T-helper 2 cell (primary cell): ENCODE measurements around the gene ATP13A1.
A peak's percentile ranks its signal among the peaks of the same experiment; 100 is the strongest.

ENCODE experiments used
- DNase-seq, 5 experiments: peaks; one replicate each; pipeline versions ENCODE4 v3.0.0 to v3.0.0-alpha.2; 2012 to 2022

Gene ATP13A1

DNA sequence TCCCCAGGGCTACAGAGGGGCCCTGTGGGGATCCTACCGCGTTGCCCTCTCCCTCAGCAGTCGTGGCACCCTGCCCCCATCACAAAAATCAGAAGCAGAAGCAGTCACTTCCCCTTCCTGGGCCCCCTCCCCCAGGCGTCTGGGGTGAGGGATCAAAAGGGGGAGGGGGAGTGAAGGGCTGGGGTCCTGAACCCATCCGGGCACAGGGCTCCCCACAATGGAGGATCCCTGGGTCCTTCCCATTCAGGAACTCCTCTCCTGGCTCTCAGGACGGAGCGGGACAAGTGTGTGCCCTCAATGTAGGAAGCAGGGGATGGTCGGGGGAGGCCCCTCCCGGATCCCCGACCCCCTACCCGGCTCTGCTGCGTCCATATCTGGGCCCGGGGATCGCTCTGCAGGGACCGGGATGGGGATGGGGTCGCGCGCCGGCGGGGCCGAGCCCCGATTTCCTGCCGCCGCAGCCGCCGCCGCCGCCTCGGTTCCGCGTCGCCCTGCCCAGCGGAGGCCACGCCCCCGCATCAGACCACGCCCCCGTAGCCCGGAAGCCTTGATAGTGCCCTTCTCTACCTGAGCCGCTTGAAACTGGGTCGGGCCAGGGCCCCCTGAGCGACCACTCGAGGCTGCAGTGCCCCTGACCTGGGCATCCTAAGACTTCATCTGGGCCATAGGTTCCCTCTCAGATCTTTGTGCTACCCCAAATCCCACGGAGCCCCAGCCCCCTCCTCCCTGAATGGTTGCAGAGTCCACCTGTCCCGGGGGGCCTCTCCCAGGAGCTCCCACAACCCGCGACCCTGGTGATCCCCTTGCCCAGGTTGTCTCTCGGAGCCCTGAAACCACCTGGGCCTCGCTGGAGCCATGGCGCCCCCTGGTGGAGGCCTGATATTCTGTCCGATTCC is 20.1 kb downstream of the ATP13A1 start, which contains the start of gene GMIP:
Gene GMIP (minus strand): TSS at position 500 of the 896 bp plus-strand sequence. CDS start 128 bp downstream, at position 372.
- DNase-seq: peak; percentile 72 to 90 (median 83)

DNA sequence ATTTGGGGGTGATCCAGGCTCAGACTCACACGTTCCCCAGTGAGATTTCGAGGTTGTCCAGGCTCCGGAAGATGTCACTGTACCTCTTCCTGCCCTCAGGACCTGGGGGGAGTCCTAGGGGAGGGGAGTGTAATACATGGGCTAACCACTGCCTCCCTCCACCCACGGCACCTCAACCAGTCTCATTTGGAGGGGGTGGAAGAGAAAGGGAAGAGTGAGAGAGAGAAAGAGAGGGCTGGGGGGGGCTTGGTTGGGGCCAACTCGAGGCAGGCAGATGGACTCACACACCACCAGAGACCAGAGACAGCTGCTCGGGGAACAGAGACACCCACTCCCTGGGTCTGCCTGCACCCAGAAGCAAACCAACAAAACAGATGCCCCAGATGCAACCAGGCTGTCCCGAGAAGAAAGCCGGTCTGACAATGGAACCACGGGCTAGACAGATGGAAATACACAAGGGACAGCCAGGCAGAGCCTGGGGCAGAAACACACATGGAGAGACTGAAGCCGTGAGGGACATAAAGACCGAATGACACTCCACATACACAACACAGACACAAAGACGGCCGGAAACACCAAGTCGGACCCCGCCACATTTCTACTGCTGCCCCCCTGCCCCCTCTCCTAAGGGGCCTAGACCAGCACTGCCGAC is 20.8 kb downstream of the ATP13A1 start:
- DNase-seq: peak in 2 of 5 experiments; percentile 59 to 72

DNA sequence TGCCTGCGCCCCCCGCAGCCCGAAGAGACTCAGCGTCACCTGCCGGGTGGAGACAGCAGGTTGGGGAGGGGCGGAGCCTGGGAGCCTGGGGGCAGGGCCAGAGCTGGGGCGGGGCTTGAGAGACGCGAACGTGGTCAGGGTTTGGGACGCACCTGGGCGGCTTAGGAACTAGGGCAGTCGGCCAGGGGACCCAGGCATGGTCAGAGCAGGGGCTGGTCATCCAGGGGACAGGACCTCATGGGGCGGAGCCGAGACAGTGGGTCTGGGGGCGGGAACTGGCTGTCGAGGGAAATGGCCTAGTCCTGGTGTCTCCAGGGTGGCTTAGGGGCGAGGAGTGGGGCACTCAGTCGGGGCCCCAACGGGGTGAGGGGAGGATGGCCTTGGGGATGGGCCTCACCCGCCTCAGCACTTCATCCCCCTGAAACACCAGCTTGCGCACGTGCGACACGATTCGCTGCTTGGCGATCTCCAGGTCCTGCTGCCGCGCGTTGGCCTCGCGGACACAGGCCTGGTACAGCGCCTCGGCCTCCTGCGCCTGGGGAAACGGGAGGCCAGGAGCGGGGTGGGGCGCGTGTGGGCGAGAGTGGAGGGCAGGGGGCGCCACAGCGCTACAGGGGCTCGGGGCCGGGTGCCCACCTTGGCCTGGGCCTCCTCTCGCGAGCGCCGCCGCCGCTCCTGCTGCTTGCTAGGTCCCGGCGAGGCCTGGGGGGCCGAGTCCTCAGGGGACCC is 25.8 kb downstream of the ATP13A1 start:
- no peak for DNase-seq

DNA sequence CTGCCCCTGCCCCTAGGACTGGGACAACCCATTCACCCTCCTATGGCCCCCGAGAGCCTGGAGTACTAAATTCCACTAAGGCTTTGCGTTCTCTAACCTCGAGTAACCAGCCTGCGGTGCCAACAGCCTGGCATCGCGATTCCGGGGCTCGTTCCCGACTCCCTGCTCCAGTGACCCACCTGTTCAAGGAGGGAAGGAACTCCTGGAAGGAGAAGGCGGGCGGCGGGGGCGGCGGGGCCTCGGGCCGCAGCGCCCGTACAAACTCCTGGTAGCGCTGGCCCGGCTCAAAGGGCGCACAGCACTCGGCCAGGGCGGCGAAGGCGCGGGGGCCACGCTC is 26.3 kb downstream of the ATP13A1 start:
- no peak for DNase-seq

DNA sequence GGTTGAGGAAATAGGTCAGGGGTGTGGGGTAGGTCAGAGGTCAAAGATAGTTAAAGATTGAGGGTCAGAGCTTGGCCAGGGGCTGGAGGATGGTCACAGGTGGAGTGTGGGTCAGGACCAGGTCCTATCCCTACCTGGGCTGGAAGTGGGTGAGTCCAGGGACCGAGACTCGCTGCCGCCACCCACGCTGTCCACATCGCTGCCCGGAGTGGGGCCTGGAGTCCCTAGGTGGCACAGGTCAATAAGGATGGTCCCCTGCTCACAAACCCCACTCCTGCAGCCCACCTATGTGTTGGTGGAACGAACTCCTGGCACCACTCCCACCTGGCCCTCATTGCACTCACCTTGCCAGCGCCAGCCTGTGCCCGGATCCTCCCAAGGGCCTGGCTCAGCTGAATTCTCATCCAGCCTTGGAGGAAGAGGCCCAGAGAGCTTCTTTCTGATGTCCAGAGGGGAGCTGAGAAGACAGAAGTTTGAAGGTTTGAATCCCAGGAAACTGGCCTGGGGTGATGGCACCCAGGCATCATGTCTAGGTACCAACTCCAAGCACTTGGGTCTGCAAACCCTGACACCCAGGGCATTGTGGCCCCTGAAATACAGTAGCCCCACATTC is 26.8 kb downstream of the ATP13A1 start:
- DNase-seq: no peak

DNA sequence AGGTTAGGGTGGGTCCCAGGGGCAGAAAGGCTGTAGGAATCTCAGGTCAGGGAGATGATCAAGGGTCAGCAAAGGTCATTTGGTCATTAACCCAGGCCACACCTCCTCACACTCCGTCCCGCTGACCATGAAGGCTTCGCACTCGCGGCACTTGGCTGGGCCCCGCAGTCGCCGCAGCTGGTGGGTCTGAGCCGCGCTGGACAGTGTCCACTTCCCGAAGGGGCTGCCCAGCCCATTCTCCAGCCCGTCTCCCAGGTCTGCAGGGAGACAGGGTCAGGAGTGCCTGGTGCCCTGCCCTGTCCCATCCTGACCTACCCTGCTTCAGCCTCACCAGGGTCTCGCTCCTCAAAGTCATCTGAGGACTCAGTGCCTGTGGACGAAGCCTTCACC is 28.2 kb downstream of the ATP13A1 start:
- DNase-seq: no peak

DNA sequence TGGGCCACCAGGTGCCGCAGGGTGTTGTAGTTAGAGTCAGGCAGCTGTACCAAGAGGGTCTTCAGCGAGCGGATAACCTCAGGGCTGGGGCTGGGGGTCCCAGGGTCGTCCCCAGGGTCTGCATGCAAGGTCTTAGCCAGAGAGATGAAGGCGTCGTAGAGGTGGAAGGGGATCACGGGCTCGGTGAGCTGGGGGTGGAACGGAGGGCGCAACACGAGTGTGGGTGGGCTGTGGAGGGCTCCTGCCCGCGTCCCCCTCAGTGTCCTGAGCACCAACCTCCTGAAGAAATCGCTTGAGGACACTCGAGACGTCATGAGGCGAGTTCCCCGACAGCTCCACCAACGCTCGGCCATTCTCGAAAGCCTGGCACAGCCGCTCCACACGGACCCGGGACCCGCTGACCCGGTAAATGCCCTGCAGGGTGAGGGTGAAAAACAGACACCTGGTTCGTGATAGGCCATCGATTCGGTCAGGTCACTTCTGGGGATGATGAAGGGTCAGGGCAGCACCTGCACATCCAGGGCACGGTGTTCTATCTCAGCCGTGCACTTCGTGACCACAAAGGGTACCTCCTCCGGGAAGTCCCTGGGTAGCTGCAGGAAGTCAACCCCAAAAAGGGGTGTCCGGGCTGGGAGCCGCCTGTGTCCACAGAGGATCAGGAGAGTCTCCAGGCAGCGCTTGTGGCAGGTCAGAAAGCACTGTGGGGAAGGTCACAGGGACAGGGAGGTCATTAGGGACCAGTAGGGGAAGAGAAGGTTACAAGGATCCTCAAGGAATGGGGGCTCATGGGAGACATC is 28.8 kb downstream of the ATP13A1 start:
- DNase-seq: no peak

DNA sequence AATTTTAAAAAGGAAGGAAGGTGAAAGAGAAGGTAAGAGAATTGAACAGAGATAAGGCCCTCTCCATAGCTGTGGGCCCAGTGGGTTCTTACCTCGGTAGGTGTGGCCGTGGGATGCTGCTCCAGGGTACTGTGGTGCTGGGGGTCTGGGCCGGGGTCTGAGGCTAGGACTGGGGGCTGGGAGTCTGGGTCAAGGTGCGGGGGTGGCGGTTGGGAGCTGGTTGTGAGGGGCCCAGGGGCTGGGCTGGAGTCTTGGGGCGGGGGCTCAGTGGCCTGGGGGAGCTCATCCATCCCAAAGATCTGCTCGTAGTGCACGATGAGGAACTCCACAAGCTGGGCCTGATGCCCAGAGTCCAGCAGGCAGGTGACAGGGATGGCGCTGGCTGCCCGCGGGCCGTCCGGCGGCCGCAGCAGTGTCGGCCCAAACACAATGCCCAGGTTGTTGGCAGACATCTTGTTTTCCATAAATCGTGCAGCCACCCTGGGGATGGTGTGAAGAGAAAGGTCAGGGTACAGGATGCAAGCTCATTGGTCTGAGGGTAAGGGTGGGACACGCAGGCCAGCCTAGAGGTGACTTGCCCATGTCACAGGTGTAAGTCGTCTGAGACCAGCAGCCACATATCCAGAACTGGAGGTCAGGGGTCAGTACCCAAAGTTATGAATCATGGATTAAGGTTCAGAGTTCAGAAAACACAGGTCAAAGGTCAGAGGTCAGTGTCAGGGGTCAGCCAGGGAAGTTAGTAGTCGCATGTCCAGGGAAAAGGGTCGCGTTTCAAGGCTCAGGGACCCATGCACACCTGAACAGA is 29.6 kb downstream of the ATP13A1 start:
- DNase-seq: no peak

DNA sequence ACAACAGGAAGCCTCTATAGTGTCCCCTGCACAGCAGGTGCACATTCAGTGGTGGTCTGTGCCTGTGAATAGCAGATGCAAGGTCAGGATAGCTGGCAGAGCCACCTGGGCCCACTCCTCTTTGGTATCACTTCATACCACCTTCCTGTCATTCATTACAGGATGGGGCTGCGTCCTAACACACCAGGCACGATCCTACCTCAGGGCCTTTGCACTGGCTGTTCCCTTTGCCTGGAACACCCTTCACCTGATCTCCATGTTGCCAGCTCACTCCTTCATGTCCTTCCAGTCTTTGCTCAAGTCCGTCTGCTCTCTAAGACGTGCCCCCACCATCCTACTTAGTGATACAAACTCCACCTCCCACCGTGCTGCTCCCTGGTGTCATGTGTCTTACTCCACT is 30.8 kb downstream of the ATP13A1 start:
- no peak for DNase-seq

DNA sequence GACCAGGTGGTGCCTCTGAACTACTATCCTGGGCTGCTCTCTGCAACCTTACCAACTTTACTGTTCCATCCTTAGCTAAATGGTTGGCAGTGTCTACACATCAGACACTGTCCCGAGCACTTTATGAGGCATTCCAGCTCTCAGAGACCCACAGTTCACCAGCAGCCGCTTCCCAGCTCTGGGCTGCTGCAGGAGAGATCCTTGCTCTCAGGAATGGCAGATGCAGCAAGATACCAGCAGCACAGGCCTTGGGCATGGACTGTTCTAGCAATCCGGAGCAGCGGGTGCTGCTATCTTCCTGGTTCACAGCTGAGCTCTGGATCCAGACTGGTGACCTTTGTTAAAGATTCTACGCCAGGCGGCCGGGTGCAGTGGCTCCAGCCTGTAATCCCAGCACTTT is 32.1 kb downstream of the ATP13A1 start:
- no peak for DNase-seq

DNA sequence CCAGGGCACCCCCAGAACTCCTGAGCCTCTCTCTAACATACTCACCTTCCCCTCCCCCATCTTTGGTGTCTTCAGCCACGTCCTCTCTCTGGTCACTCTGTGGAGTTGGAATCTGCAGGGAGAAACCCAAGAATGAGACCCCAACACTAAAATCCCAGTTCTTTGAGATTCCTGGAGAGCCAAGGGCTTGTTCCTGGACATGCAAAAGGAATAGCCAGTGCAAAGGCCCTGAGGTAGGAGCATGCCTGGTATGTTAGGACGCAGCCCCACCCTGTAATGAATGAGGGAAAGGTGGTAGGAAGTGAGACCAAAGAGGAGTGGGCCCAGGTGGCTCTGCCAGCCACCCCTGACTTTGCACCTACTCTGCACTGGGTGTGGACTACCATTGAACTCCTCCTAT is 33.0 kb downstream of the ATP13A1 start:
- DNase-seq: no peak

DNA sequence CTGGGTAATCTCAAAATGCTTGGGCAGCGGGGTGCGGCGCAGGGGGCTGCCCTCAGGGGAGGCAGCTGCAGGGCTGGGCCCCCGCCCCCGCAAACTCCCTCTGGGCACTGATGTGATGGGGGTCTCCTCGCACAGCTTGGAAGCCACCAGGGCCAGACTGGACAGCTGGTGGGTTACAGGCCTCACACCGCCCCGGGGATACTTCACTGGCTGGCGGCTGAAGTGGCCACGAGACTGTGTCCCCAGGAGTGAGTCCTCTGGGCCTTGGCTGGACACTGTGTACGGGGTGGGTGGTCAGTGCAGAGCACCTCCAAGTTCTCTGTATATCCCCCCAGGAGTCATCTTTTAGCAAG is 33.4 kb downstream of the ATP13A1 start:
- no peak for DNase-seq

DNA sequence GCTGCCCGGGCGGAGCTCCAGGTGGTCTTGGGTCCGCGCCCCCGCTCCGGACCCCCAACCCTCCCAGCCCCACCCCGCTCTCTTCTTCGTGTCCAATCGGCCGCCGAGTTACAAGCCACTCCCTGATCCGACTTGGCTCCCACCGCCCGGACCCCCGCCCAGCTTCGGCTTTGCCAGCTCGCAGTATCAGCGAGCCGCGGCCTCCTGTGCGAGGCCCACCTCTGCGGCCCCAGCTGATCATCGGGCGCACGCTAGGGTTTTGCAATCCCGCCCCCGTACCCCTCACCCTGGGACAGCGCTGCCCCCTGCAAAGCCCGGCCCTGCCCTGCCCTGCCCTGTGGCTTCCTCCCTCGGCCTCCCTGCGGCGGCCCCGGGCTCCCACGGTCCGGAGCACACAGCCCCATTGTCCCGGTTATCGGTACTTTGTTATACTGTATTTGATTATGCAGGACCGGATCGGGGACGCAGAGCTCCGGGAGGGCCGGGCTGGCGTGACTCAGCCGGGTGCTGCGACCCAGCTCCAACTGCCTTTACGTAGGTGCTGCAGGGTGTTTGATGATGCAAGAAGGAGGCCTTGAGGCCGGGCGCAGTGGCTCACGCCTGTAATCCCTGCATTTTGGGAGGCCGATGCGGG is 34.9 kb downstream of the ATP13A1 start:
- DNase-seq: peak in 2 of 5 experiments; percentile 17 to 41

DNA sequence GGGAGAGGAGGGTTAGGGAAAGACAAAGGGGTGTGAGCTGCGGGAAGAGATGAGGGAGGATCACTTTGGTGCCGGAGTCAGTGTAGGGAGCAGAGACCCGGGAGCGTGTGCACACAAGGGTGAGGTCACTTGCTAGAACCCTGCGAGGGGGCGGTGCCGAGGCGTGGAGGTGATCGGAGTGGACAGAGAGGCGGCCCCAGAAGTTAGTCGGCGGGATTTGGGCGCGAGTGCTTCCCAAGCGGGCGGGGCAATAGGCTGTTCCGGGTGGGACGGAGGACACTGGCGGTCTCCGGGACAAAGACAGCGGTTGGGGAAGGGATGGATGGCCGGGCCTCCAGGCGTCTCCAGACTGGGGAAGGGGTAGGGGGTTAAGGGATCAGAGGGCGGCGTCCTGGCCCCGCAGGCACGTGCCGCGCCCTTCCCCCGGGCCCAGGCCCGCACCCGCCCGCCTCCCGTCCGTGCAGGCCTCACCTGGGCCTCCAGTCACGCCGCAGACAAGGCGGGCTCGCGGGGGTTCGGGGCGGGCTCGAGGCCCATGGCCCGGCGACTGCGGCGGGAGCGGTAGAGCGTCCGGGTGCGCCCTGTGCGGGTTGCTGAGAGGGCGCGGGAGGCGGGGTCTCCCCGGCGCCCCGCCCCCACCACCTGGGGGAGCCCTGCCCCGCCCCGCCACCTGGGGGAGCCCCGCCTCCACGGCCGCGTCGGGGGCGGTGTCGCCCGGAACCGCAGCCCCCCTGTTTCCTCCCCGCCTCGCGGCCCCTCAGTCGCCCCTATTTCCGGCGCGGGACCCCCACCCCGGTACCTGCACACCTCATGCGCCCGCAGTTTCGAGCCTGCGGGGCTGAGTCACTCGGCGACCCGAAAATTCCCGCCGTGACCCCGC is 35.6 kb downstream of the ATP13A1 start, which contains the start of gene LPAR2:
Gene LPAR2 (minus strand): TSS at position 600 of the 880 bp plus-strand sequence. CDS start 945 bp downstream, outside the sequence.
- DNase-seq: peak; percentile 51 to 81 (median 75)

DNA sequence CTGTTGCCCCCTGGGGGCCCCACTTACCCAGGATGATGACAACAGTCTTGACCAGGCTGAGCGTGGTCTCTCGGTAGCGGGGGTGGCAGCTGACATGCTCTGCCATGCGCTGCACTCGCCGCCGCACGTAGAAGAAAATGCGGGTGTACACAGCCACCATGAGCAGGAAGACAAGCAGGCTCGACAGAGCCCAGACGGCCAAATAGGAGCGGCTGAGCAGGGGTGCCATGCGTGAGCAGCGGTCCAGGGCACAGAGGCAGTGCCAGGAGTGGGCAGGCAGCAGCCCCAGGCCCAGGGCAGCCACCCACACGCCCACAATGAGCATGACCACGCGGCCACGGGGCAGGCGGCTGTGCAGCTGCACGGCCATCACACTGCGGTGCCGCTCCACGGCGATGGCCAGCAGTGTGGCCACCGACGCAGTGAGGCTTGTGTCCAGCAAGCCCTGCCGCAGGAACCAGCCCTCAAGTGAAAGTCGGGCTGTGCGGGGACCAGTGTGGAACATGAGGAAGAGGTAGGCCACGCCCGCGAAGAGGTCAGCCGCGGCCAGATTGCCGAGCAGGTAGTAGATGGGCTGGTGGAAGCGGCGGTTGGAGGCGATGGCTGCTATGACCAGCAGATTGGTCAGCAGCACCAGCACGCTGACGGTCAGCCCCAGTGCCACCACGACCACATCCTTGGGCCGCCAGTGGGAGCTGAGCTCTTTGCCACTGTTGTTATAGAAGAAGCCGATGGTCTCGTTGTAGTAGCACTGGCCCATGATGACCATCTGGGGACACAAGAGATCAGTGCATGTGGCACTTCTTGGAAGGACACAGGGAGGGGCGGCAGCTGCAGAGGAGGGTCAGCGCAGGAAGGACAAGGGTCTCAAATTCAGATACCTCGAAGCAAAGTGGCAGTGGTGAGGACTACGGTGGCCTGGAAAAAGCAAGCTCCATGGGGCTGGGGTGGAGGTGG is 36.7 kb downstream of the ATP13A1 start:
- DNase-seq: no peak

DNA sequence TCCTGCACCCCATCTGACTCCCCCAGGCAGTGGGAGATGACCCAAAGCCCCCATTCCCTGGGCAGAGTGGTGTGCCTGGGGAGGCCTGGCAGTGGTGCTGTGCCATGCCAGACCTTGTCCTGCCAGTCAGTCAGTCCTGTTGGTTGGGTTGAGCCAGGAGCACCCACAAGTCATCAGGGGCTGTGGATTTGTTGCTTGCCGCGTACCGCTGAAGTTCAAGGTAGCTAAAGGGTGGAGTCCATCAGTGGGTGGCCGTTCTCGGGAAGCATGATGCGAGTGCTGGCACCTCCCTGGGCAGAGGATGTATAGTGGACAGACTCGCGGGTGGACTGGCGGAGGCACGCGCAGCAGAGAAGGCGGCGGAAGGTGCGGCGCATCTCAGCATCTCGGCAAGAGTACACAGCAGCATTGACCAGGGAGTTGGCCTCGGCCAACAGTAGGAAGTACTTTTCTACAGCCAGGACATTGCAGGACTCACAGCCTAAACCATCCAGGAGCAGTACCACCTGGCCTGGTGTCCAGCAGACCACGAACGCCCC is 39.4 kb downstream of the ATP13A1 start:
- DNase-seq: no peak

DNA sequence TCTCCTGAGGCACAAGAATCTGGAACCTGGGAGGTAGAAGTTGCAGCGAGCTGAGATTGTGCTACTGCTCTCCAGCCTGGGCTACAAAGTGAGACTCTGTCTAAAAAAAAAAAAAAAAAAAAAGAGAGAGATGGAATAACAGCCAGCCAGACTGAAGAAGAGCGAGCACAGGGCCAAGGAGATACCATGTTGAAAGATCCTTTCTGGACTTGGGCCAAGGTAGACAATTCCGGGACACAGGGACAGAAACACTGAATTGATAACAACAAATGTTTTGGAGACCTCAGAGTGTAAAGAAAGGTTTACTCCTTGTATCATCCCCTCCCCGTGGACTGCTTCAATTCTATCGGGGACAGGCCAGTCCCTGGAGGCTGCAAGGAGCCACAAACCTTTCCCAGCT is 40.1 kb downstream of the ATP13A1 start:
- DNase-seq: no peak

DNA sequence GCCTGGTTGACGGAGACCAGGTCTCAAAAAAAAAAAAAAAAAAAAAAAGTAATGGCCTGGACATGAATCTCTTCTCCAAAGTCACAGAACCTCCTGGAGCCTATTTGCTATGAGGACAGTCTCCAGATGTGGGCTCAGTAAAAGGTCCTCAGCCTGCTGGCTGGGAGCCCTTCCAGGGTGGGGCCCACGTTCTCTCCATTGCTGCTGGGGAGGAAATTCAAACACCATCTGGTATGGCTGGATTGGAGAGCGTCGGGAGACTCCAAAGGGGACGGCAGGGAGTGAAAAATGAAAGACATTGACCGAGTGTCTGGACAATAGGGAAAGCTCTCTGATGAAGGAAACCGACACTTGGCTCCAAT is 43.6 kb downstream of the ATP13A1 start:
- no peak for DNase-seq
